Liver (tissue), 9 donors: ENCODE measurements around the gene BRICD5. TPM values are rescaled to one million over a fixed set of nuclear protein-coding genes. Genes with fewer than 3 reads are reported as not detected.

Experiments
- DNase-seq: peaks from one replicate; pipeline ENCODE4 v3.0.0-alpha.2; 2017; ENCODE audit warnings: low spot score
- H3K27ac ChIP-seq, 2 donors: one replicate each; pipeline ENCODE4 v1.7.0; 2013; ENCODE audit warnings: inconsistent platforms in 2 of 2, low read length in 2 of 2, control low read depth in 1 of 2, low read depth in 1 of 2, mild to moderate bottlenecking in 1 of 2
- H3K27me3 ChIP-seq, 4 donors: one replicate each; pipeline versions ENCODE4 v1.6.1 to v1.7.0; 2013; ENCODE audit warnings: low read length in 3 of 4, inconsistent platforms in 1 of 4, mild to moderate bottlenecking in 1 of 4, moderate library complexity in 1 of 4; ENCODE audit not compliant: control insufficient read depth in 4 of 4, insufficient read depth in 4 of 4
- H3K36me3 ChIP-seq, 4 donors: one replicate each; pipeline versions ENCODE4 v1.6.1 to v1.7.0; 2013; ENCODE audit warnings: low read length in 3 of 4, mild to moderate bottlenecking in 3 of 4, low read depth in 1 of 4, moderate library complexity in 1 of 4; ENCODE audit not compliant: control insufficient read depth in 4 of 4, insufficient read depth in 3 of 4
- H3K4me1 ChIP-seq, 4 donors: one replicate each; pipeline versions ENCODE4 v1.6.1 to v1.7.0; 2013; ENCODE audit warnings: low read length in 3 of 4, mild to moderate bottlenecking in 3 of 4, moderate library complexity in 1 of 4; ENCODE audit not compliant: control insufficient read depth in 4 of 4, insufficient read depth in 4 of 4
- H3K4me3 ChIP-seq, 3 donors: one replicate each; pipeline versions ENCODE4 v1.6.1 to v1.7.0; 2013; ENCODE audit warnings: low read length in 3 of 3, control low read depth in 1 of 3, low read depth in 1 of 3, mild to moderate bottlenecking in 1 of 3
- H3K9ac ChIP-seq, 2 donors: one replicate each; pipeline ENCODE4 v1.7.0; 2013; ENCODE audit warnings: low read length in 2 of 2, mild to moderate bottlenecking in 2 of 2, moderate library complexity in 2 of 2, control low read depth in 1 of 2, low read depth in 1 of 2
- H3K9me3 ChIP-seq, 4 donors: one replicate each; pipeline versions ENCODE4 v1.6.1 to v1.7.0; 2013; ENCODE audit warnings: low read length in 3 of 4; ENCODE audit not compliant: control insufficient read depth in 4 of 4
- EGR1 ChIP-seq, 2 donors: IDR thresholded peaks; 2 replicates each; pipeline ENCODE4 v1.6.1; 2016 to 2018; ENCODE audit warnings: antibody characterized with exemption in 2 of 2, low read depth in 2 of 2
- FOXA1 ChIP-seq: IDR thresholded peaks from 2 replicates; pipeline ENCODE4 v1.6.1; 2016; ENCODE audit warnings: antibody characterized with exemption
- FOXA2 ChIP-seq: IDR thresholded peaks from 2 replicates; pipeline ENCODE4 v1.6.1; 2016; ENCODE audit warnings: antibody characterized with exemption
- GABPA ChIP-seq, 2 donors: IDR thresholded peaks in 1 of 2; conservative IDR thresholded peaks in 1 of 2; 2 replicates each; pipeline ENCODE4 v1.6.1; 2016; ENCODE audit warnings: antibody characterized with exemption in 2 of 2, mild to moderate bottlenecking in 1 of 2, moderate library complexity in 1 of 2
- HNF4G ChIP-seq: IDR thresholded peaks from 2 replicates; pipeline ENCODE4 v1.6.1; 2016; ENCODE audit warnings: antibody characterized with exemption
- JUND ChIP-seq, 2 donors: IDR thresholded peaks; 2 replicates each; pipeline ENCODE4 v1.6.1; 2016; ENCODE audit warnings: antibody characterized with exemption in 2 of 2
- MAX ChIP-seq: IDR thresholded peaks from 2 replicates; pipeline ENCODE4 v1.6.1; 2016; ENCODE audit warnings: antibody characterized with exemption
- NR2F2 ChIP-seq: IDR thresholded peaks from 2 replicates; pipeline ENCODE4 v1.6.1; 2016; ENCODE audit warnings: antibody characterized with exemption
- RAD21 ChIP-seq, 2 donors: IDR thresholded peaks; 2 replicates each; pipeline ENCODE4 v1.6.1; 2016; ENCODE audit warnings: antibody characterized with exemption in 2 of 2, mild to moderate bottlenecking in 2 of 2
- REST ChIP-seq: IDR thresholded peaks from 2 replicates; pipeline ENCODE4 v1.6.1; 2016; ENCODE audit warnings: antibody characterized with exemption, mild to moderate bottlenecking
- RXRA ChIP-seq, 2 donors: IDR thresholded peaks; 2 replicates each; pipeline ENCODE4 v1.6.1; 2017 to 2018; ENCODE audit warnings: antibody characterized with exemption in 2 of 2, mild to moderate bottlenecking in 1 of 2
- SP1 ChIP-seq: IDR thresholded peaks from 2 replicates; pipeline ENCODE4 v1.6.1; 2018; ENCODE audit warnings: antibody characterized with exemption, mild to moderate bottlenecking
- TAF1 ChIP-seq: conservative IDR thresholded peaks from 2 replicates; pipeline ENCODE4 v1.6.1; 2016; ENCODE audit warnings: antibody characterized with exemption, mild to moderate bottlenecking
- YY1 ChIP-seq: IDR thresholded peaks from 2 replicates; pipeline ENCODE4 v1.6.1; 2016; ENCODE audit warnings: antibody characterized with exemption, mild to moderate bottlenecking
- ZBTB33 ChIP-seq: IDR thresholded peaks from 2 replicates; pipeline ENCODE4 v1.6.1; 2016; ENCODE audit warnings: antibody characterized with exemption
- WGBS: extraction: QIAGEN DNeasy Blood & Tissue Kit; methylation state at CpG from one replicate; pipeline ENCODE4 v1.1.7; 2013; 5-methylcytosine and 5-hydroxymethylcytosine counted together
- polyA plus RNA-seq, 2 donors: library from polyadenylated mRNA; stranded (reverse) in 1 of 2; unstranded in 1 of 2; fragments of 200-250 nt in 1 of 2; fragments of >200 nt in 1 of 2; fragmentation: Nextera tagmentation in 1 of 2; extraction: Ambion mirVana in 1 of 2; gene quantifications; one replicate each; pipeline versions ENCODE4 v1.2.1 to v1.2.3, GENCODE V29; 2013 to 2015
- total RNA-seq, 2 donors: library from RNA; depleted of rRNA; stranded (reverse); fragments of >200 nt; gene quantifications; one replicate each; pipeline ENCODE4 v1.2.3, GENCODE V29; 2014
- TF ChIP-seq, protein P1 (sequence below): fragments of 150-350 bp; IDR thresholded peaks from 2 replicates; pipeline ENCODE4 v1.5.1; 2017; ENCODE audit warnings: improper control_type of control experiment, low read depth, low read length; ENCODE audit not compliant: missing input control
- TF ChIP-seq, protein P2 (sequence below): IDR thresholded peaks from 2 replicates; pipeline ENCODE4 v1.6.1; 2016; ENCODE audit warnings: antibody characterized with exemption
- donor health status: healthy.
- donor health status: healthy.
- donor health status: healthy.
- donor health status: healthy.
- donor health status: healthy.

The BRICD5 gene
- total and polyA plus RNA-seq, 4 donors = 0.26 to 1.9 (median 1.4) TPM

GRCh38 chr16:2197765-2198164 lies 12.9 kb downstream of the BRICD5 start:
- TF ChIP-seq HNF4G (no peak), FOXA2 (no peak), FOXA1 (no peak), REST (no peak), GABPA (IDR thresholded peaks at IDR 0.05 in 1 of 2, conservative IDR thresholded peaks at IDR 0.05 in 1 of 2) (no peak), JUND (IDR thresholded peaks at IDR 0.05) (no peak), TAF1 (no peak), RXRA (IDR thresholded peaks at IDR 0.05) (no peak), ZBTB33 (no peak), SP1 (no peak), YY1 (no peak), NR2F2 (no peak), MAX (no peak)
- TF ChIP-seq, protein P1, sequence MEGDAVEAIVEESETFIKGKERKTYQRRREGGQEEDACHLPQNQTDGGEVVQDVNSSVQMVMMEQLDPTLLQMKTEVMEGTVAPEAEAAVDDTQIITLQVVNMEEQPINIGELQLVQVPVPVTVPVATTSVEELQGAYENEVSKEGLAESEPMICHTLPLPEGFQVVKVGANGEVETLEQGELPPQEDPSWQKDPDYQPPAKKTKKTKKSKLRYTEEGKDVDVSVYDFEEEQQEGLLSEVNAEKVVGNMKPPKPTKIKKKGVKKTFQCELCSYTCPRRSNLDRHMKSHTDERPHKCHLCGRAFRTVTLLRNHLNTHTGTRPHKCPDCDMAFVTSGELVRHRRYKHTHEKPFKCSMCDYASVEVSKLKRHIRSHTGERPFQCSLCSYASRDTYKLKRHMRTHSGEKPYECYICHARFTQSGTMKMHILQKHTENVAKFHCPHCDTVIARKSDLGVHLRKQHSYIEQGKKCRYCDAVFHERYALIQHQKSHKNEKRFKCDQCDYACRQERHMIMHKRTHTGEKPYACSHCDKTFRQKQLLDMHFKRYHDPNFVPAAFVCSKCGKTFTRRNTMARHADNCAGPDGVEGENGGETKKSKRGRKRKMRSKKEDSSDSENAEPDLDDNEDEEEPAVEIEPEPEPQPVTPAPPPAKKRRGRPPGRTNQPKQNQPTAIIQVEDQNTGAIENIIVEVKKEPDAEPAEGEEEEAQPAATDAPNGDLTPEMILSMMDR = no peak
- TF ChIP-seq, protein P2, sequence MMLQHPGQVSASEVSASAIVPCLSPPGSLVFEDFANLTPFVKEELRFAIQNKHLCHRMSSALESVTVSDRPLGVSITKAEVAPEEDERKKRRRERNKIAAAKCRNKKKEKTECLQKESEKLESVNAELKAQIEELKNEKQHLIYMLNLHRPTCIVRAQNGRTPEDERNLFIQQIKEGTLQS = no peak
- Histone ChIP-seq H3K4me1 (peaks cover 2 to 11% (median 4%) of the 10 kb centered on the region in 4 donors), H3K27ac (no peak overlapping the region), H3K4me3 (no peak overlapping the region), H3K36me3 (no peaks in the 10 kb centered on the region), H3K9me3 (no peaks in the 10 kb centered on the region), H3K27me3 (peaks cover 0 to 2% (median 0%) of the 10 kb centered on the region in 4 donors), H3K9ac (no peak overlapping the region)
- DNase-seq = no peak
- 82% methylated on average over 6 of the region's 6 CpGs for WGBS

GRCh38 chr16:2196981-2197511 lies 13.6 kb downstream of the BRICD5 start:
- Histone ChIP-seq H3K9ac (no peak overlapping the region), H3K27ac (no peak overlapping the region), H3K27me3 (peaks cover 0 to 2% (median 0%) of the 10 kb centered on the region in 4 donors), H3K4me1 (peaks cover 2 to 11% (median 4%) of the 10 kb centered on the region in 4 donors), H3K9me3 (no peaks in the 10 kb centered on the region), H3K36me3 (no peaks in the 10 kb centered on the region), H3K4me3 (peak overlapping the region in 1 of 3 donors; percentile 56)
- no peak for DNase-seq
- 35% methylated on average over 32 of the region's 32 CpGs for WGBS
- TF ChIP-seq YY1 = no peak
- no peak for TF ChIP-seq RAD21 (IDR thresholded peaks at IDR 0.05)
- no peak for TF ChIP-seq EGR1 (IDR thresholded peaks at IDR 0.05; ENCODE audit: low read depth in 2 of 2)
- TF ChIP-seq SP1 = no peak
- TF ChIP-seq FOXA2 = no peak
- no peak for TF ChIP-seq ZBTB33
